ENCODE results near the gene GAN.

GRCh38 chr16:81409016-81409556 lies 94.3 kb downstream of the GAN start:
- TF ChIP-seq, protein P1, sequence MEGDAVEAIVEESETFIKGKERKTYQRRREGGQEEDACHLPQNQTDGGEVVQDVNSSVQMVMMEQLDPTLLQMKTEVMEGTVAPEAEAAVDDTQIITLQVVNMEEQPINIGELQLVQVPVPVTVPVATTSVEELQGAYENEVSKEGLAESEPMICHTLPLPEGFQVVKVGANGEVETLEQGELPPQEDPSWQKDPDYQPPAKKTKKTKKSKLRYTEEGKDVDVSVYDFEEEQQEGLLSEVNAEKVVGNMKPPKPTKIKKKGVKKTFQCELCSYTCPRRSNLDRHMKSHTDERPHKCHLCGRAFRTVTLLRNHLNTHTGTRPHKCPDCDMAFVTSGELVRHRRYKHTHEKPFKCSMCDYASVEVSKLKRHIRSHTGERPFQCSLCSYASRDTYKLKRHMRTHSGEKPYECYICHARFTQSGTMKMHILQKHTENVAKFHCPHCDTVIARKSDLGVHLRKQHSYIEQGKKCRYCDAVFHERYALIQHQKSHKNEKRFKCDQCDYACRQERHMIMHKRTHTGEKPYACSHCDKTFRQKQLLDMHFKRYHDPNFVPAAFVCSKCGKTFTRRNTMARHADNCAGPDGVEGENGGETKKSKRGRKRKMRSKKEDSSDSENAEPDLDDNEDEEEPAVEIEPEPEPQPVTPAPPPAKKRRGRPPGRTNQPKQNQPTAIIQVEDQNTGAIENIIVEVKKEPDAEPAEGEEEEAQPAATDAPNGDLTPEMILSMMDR (IDR thresholded peaks at IDR 0.05 in 4 of 5, conservative IDR thresholded peaks at IDR 0.05 in 1 of 5) = no peak
- TF ChIP-seq POLR2A (IDR thresholded peaks at IDR 0.05) = no peak
